OCI-LY7 (cell line): Measurements from ENCODE around the gene PAK3.

Experiments used
- EZH2phosphoT487 ChIP-seq: fragments of 200-600 bp; sonication (generic); IDR thresholded peaks from 2 replicates; pipeline ENCODE4 v1.6.1; 2018; ENCODE audit warnings: low read depth, borderline replicate concordance, mild to moderate bottlenecking, mixed run types, antibody characterized with exemption, low read length, moderate library complexity, mixed read lengths
- TF ChIP-seq, protein P1 (sequence below): fragments of 200-600 bp; sonication (generic); conservative IDR thresholded peaks from 2 replicates; pipeline ENCODE4 v1.5.1; 2014; ENCODE audit warnings: mild to moderate bottlenecking, antibody characterized with exemption, low read length, moderate library complexity, mixed read lengths

GRCh38 chrX:111262086-111262485 lies 166.1 kb downstream of the PAK3 start:
- TF ChIP-seq, protein P1, sequence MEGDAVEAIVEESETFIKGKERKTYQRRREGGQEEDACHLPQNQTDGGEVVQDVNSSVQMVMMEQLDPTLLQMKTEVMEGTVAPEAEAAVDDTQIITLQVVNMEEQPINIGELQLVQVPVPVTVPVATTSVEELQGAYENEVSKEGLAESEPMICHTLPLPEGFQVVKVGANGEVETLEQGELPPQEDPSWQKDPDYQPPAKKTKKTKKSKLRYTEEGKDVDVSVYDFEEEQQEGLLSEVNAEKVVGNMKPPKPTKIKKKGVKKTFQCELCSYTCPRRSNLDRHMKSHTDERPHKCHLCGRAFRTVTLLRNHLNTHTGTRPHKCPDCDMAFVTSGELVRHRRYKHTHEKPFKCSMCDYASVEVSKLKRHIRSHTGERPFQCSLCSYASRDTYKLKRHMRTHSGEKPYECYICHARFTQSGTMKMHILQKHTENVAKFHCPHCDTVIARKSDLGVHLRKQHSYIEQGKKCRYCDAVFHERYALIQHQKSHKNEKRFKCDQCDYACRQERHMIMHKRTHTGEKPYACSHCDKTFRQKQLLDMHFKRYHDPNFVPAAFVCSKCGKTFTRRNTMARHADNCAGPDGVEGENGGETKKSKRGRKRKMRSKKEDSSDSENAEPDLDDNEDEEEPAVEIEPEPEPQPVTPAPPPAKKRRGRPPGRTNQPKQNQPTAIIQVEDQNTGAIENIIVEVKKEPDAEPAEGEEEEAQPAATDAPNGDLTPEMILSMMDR: no peak
- no peak for TF ChIP-seq EZH2phosphoT487
